Neutrophil (primary cell): Measurements from ENCODE around the gene EMX1.

Source experiments
- H3K27ac ChIP-seq: fragments of 200-600 bp; sonication (generic); 2 replicates; pipeline ENCODE4 v1.5.1; 2016; ENCODE audit warnings: mild to moderate bottlenecking, moderate library complexity
- H3K27me3 ChIP-seq: fragments of 200-600 bp; sonication (generic); 2 replicates; pipeline ENCODE4 v1.6.0; 2016; ENCODE audit warnings: mild to moderate bottlenecking
- H3K36me3 ChIP-seq: fragments of 200-600 bp; sonication (generic); 2 replicates; pipeline ENCODE4 v1.5.1; 2017
- H3K4me1 ChIP-seq, 2 experiments: fragments of 200-600 bp in 1 of 2; sonication (generic) in 1 of 2; 1 replicate in 1 of 2; 2 replicates in 1 of 2; pipeline versions ENCODE4 v1.5.1 to v1.6.1; 2013 to 2016; ENCODE audit warnings: low read depth in 1 of 2, low read length in 1 of 2, mild to moderate bottlenecking in 1 of 2, moderate library complexity in 1 of 2; ENCODE audit not compliant: control insufficient read depth in 1 of 2, insufficient read depth in 1 of 2
- H3K4me3 ChIP-seq, 2 experiments: fragments of 200-600 bp in 1 of 2; sonication (generic) in 1 of 2; 1 replicate in 1 of 2; 2 replicates in 1 of 2; pipeline ENCODE4 v1.5.1; 2013 to 2016; ENCODE audit warnings: low read depth in 1 of 2, low read length in 1 of 2, mild to moderate bottlenecking in 1 of 2, moderate library complexity in 1 of 2
- H3K9me3 ChIP-seq: fragments of 200-600 bp; sonication (generic); 2 replicates; pipeline ENCODE4 v1.5.1; 2016
- CTCF ChIP-seq: fragments of 200-600 bp; sonication (generic); IDR thresholded peaks from 2 replicates; pipeline ENCODE4 v1.5.1; 2016; ENCODE audit warnings: antibody characterized with exemption

EMX1 gene

DNA sequence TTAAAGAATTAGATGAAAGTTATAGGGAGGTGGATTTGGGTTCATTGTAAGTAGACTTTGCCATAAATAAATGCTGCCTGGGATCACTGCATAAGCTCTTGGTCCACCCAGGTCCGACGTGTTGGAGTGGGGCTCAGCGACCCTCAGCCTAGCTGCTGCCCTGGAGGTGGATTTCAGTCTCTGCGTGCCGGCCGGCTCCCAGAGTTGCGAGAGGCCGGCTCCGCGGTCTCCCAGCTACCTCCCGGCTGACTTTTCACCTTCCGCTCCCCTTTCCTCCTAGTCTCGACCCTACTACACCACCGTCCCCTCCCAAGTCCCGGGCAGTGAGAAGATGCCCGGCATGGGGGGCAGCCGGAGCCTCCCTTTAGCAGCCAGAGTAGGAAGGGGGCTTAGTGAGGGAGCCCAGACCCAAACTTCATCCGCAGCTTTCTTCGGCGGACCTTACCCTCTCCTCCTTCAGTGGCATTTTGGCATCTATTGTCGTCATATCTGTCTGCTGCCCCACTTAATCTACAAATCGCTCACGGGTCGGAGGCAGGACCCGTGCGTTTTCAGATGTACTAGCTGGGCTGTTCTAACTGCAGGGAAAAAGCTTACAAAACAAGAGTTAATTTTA is 8.1 kb downstream of the EMX1 start:
- H3K9me3 ChIP-seq = no peaks in the 10 kb centered on the region
- peaks cover 100% of the 10 kb centered on the region for H3K27me3 ChIP-seq
- no peak for TF ChIP-seq CTCF
- peaks cover under 1 to 3% of the 10 kb centered on the region in 2 experiments for H3K4me1 ChIP-seq
- H3K4me3 ChIP-seq = no peak overlapping the region
- H3K36me3 ChIP-seq = no peaks in the 10 kb centered on the region
- H3K27ac ChIP-seq = no peak overlapping the region

GRCh38 chr2:72926368-72926767 is 9.0 kb downstream of the EMX1 start:
- Histone ChIP-seq H3K36me3 (no peaks in the 10 kb centered on the region), H3K4me1 (no peaks in the 10 kb centered on the region), H3K4me3 (no peak overlapping the region), H3K27ac (no peak overlapping the region), H3K27me3 (peaks cover 100% of the 10 kb centered on the region), H3K9me3 (no peaks in the 10 kb centered on the region)
- TF ChIP-seq CTCF = no peak

- no peak for TF ChIP-seq CTCF
- H3K27ac ChIP-seq = no peak overlapping the region
- H3K27me3 ChIP-seq = peaks cover 100% of the 10 kb centered on the region
- H3K4me3 ChIP-seq = no peak overlapping the region
- H3K36me3 ChIP-seq = no peaks in the 10 kb centered on the region
- no peaks in the 10 kb centered on the region for H3K9me3 ChIP-seq
- H3K4me1 ChIP-seq = no peaks in the 10 kb centered on the region
Measured at GRCh38 chr2:72926811-72927465, 9.6 kb downstream of the EMX1 start.

DNA sequence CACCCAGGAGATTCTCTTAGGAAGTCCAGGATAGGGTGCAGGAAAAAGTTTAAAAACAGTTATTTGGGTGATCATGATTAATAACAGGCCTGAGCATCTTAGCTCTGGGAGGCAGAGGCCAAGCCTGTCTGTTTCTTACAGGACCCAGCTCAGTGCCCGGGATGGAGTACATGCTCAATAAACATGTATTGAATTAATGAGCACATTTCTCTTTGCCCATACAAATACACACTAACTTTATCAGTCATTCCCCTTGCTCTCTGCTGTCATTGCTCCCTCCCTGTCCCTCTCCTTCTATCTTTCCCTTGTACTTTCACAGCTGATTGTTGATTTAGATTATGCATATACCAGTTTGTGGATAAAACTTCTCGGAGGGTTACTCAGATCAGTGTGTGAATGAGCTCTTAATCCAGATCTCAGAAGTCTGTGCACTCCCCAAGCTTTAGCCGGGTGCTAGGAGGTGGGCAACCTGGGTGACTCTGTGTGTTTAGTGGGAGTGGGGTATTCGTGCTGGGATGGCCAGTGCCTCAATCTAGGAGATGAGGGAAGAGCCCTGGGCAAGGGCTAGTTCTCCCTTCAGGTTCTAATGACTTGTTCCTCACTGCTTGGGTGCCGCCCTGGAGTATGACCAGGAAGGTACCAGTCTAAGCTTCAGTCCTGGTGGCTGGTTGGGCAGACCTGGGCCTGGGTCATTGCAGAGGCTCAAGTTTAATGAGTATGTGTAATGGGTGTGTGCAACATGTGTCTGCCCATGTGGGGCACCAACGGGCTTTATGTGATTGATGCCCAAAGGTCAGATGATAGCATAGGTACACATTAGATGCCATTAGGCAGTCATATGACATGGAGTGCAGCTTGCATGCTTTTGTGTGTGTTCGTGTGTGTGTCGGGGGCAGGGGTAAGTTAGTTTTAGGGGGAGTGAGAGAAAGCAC is 10.6 kb downstream of the EMX1 start:
- no peaks in the 10 kb centered on the region for H3K36me3 ChIP-seq

More for the DNA sequence above, 10.6 kb downstream of the EMX1 start:
- Histone ChIP-seq H3K27ac (no peak overlapping the region), H3K9me3 (no peaks in the 10 kb centered on the region), H3K4me3 (no peak overlapping the region), H3K4me1 (no peaks in the 10 kb centered on the region), H3K27me3 (peaks cover 100% of the 10 kb centered on the region)
- no peak for TF ChIP-seq CTCF
